ENCODE results near the gene GRK6. TPM values are rescaled to one million over a fixed set of nuclear protein-coding genes. Genes with fewer than 3 reads are reported as not detected.

Gene GRK6
- total and polyA plus RNA-seq, 12 donors: 6.7 to 22.9 (median 15.2) TPM

DNA sequence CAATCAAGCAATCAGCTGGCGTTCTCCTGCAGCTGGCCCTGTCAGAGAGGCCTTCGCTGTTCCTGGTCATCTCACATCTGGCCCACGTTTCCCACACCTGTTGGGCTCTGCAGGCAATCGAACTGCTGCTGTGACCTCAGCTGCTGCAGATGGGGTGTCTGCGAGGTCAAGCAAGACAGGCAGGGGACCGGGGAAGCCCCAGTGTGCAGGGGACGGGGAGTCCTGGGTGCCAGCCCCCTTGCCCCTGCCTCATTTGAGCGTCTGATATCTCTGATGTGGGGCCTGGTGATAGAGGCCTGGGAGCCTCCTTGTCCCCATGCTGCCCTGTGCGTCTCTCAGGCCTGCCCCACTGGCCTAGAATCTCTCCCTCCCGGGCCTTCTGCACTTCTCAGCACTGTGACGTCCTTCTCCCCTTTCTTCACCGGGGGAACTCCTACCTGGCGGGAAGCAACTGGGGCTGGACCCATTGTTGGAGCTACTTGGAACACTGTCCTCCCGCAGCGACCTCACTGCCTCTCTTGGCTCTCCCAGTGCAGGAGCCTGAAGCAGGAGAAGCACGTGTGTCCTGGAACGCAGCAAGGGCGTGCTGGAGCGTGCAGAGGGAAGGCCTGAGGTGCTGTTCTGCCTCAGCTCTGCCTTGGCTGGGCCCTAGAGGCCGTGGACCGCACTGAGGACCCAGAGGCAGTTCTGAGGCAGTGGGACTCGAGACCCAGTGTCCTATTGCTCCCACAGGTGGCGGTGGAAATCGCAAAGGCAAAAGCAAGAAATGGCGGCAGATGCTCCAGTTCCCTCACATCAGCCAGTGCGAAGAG lies 3.9 kb downstream of the GRK6 start:
- H3K36me3 ChIP-seq: peaks cover 0 to 58% (median 22%) of the 10 kb centered on the region in 9 donors
- no peaks in the 10 kb centered on the region for H3K9me3 ChIP-seq
- peak overlapping the region in 1 of 10 donors; percentile 12 for H3K4me3 ChIP-seq
- TF ChIP-seq, protein P1, sequence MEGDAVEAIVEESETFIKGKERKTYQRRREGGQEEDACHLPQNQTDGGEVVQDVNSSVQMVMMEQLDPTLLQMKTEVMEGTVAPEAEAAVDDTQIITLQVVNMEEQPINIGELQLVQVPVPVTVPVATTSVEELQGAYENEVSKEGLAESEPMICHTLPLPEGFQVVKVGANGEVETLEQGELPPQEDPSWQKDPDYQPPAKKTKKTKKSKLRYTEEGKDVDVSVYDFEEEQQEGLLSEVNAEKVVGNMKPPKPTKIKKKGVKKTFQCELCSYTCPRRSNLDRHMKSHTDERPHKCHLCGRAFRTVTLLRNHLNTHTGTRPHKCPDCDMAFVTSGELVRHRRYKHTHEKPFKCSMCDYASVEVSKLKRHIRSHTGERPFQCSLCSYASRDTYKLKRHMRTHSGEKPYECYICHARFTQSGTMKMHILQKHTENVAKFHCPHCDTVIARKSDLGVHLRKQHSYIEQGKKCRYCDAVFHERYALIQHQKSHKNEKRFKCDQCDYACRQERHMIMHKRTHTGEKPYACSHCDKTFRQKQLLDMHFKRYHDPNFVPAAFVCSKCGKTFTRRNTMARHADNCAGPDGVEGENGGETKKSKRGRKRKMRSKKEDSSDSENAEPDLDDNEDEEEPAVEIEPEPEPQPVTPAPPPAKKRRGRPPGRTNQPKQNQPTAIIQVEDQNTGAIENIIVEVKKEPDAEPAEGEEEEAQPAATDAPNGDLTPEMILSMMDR (IDR thresholded peaks at IDR 0.05): no peak
- no peak for ATAC-seq
- peaks cover 15 to 75% (median 43%) of the 10 kb centered on the region in 9 donors for H3K4me1 ChIP-seq
- no peak for DNase-seq
- no peaks in the 10 kb centered on the region for H3K27me3 ChIP-seq
- intact Hi-C loops (cut with DNase I): no loop called here
- 90 to 92% methylated on average over 26 of the region's 26 CpGs for WGBS, 2 donors
- H3K27ac ChIP-seq: peak overlapping the region in 2 of 10 donors; percentile 36 to 96

DNA sequence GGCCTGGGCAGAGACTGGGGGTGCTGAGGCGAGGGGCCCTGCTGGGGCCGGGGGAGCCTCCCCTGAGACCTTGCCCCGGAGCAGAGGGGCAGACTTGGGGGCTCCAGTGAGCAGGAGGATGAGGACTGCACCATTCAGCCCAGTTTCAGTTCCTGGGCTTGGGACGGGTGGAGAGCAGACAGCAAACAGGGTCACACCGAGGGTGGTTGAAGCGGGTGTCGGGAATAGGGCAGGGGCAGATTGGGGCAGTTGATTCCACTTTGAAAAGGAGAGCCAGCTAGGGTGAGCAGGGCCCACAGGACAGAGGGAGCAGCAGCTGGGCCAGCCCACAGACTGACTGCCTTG lies 4.5 kb downstream of the GRK6 start:
- peaks cover 12 to 69% (median 38%) of the 10 kb centered on the region in 9 donors for H3K4me1 ChIP-seq
- peak overlapping the region in 1 of 10 donors; percentile 31 for H3K4me3 ChIP-seq
- intact Hi-C loops (cut with DNase I): no loop called here
- TF ChIP-seq, protein P1 (IDR thresholded peaks at IDR 0.05): no peak
- WGBS, 2 donors: 86 to 93% methylated on average over 7 of the region's 7 CpGs
- H3K36me3 ChIP-seq: peaks cover 0 to 64% (median 27%) of the 10 kb centered on the region in 9 donors
- no peaks in the 10 kb centered on the region for H3K27me3 ChIP-seq
- ATAC-seq (no peak), DNase-seq (no peak)
- no peaks in the 10 kb centered on the region for H3K9me3 ChIP-seq
- peak overlapping the region in 3 of 10 donors; percentile 17 to 96 (median 36) for H3K27ac ChIP-seq

DNA sequence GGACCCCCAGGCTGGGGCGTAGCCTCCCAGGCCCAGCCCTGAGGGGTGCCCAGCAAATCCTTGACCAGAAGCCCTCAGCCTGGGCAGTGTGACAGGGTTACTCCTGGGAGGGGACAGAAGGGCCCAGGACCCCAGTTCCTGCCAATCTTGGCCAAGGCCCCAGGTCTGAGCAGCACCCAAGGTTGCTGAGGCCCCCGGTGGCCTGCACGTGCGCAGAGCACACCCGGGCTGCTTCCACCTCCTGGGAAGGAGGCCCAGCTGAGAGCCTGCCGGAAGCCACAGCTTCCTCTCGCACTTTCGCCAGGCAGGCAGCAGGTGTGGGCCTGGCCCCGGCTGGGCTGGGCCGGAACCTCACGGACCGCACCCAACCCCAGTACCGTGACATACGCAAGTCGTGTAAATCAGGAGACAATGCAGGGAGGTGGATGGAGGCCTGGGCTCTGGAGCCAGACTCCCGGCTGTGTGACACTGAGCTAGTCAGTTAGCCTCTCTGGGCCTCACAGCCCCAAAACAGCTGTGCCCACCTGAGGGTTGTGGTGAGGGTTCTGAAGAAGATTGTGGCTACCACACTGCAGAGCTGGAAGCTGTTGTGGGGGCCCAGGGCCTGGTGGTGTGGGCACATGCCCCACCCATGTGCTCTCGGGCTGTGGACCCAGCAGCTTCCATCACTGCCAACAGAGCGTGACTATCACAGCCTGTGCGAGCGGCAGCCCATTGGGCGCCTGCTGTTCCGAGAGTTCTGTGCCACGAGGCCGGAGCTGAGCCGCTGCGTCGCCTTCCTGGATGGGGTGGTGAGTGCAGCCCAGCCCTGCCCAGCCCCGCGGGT lies 5.1 kb downstream of the GRK6 start:
- H3K4me3 ChIP-seq: peak overlapping the region in 1 of 10 donors; percentile 31
- DNase-seq (peak in 1 of 2 donors; percentile 44), ATAC-seq (peak in 6 of 8 donors; percentile 6 to 34 (median 15))
- peaks cover 12 to 69% (median 38%) of the 10 kb centered on the region in 9 donors for H3K4me1 ChIP-seq
- no peaks in the 10 kb centered on the region for H3K27me3 ChIP-seq
- H3K9me3 ChIP-seq: no peaks in the 10 kb centered on the region
- WGBS, 2 donors: 75 to 80% methylated on average over 29 of the region's 29 CpGs
- peaks cover 0 to 69% (median 31%) of the 10 kb centered on the region in 9 donors for H3K36me3 ChIP-seq
- TF ChIP-seq, protein P1 (IDR thresholded peaks at IDR 0.05): no peak
- intact Hi-C loops (cut with DNase I): loop anchor here in 1 of 10 donors (2.0 kb wide), 1 partner anchor 15 kb away; the partner anchor contains the start of gene PRR7
- H3K27ac ChIP-seq: peak overlapping the region in 6 of 10 donors; percentile 12 to 96 (median 38)

Data from heart right ventricle (tissue), 16 donors.